Nephron (organoid): ENCODE results near the gene ARHGAP4.

Experiments used
- H3K27ac Mint-ChIP-seq, 3 experiments: 2 replicates each; pipeline ENCODE4 v1.8.0; 2020; ENCODE audit warnings: mixed read lengths in 3 of 3, mild to moderate bottlenecking in 2 of 3, moderate library complexity in 1 of 3
- H3K27me3 Mint-ChIP-seq: 2 replicates; pipeline ENCODE4 v1.8.0; 2021; ENCODE audit warnings: low read depth, mild to moderate bottlenecking, moderate library complexity, mixed read lengths
- H3K36me3 Mint-ChIP-seq: 2 replicates; pipeline ENCODE4 v1.8.0; 2020; ENCODE audit warnings: low read depth, mixed read lengths
- H3K4me1 Mint-ChIP-seq: 2 replicates; pipeline ENCODE4 v1.8.0; 2020; ENCODE audit warnings: mixed read lengths
- H3K4me3 Mint-ChIP-seq, 3 experiments: 2 replicates each; pipeline ENCODE4 v1.8.0; 2020; ENCODE audit warnings: mild to moderate bottlenecking in 3 of 3, mixed read lengths in 3 of 3, moderate library complexity in 2 of 3
- H3K9me3 Mint-ChIP-seq: 2 replicates; pipeline ENCODE4 v1.8.0; 2020; ENCODE audit warnings: mixed read lengths
- CTCF ChIP-seq, 3 experiments: fragments of 200-600 bp; sonication (generic); IDR thresholded peaks; one replicate each; pipeline ENCODE4 v1.5.0; 2021; ENCODE audit warnings: antibody characterized with exemption in 3 of 3; ENCODE audit not compliant: unreplicated experiment in 3 of 3

Gene ARHGAP4

GRCh38 chrX:153968754-153969124 lies 42.7 kb upstream of the ARHGAP4 start:
- Mint-ChIP-seq H3K27ac (peak overlapping the region; percentile 99 to 100 (median 100)), H3K27me3 (peaks cover 5% of the 10 kb centered on the region), H3K4me3 (peak overlapping the region; percentile 96 to 100 (median 100)), H3K4me1 (peaks cover 46% of the 10 kb centered on the region), H3K9me3 (no peaks in the 10 kb centered on the region), H3K36me3 (peaks cover 11% of the 10 kb centered on the region)
- TF ChIP-seq CTCF (IDR thresholded peaks at IDR 0.05; ENCODE audit: unreplicated experiment in 3 of 3): no peak

GRCh38 chrX:153968255-153968654 lies 42.2 kb upstream of the ARHGAP4 start:
- TF ChIP-seq CTCF (IDR thresholded peaks at IDR 0.05; ENCODE audit: unreplicated experiment in 3 of 3): no peak
- H3K9me3 Mint-ChIP-seq: no peaks in the 10 kb centered on the region
- H3K36me3 Mint-ChIP-seq: peaks cover 11% of the 10 kb centered on the region
- H3K4me1 Mint-ChIP-seq: peaks cover 41% of the 10 kb centered on the region
- H3K27me3 Mint-ChIP-seq: peaks cover 5% of the 10 kb centered on the region
- peak overlapping the region; percentile 99 to 100 (median 100) for H3K27ac Mint-ChIP-seq
- H3K4me3 Mint-ChIP-seq: peak overlapping the region; percentile 96 to 100 (median 100)

- peaks cover 37% of the 10 kb centered on the region for H3K4me1 Mint-ChIP-seq
- peaks cover 5% of the 10 kb centered on the region for H3K27me3 Mint-ChIP-seq
- peak overlapping the region; percentile 99 to 100 (median 100) for H3K27ac Mint-ChIP-seq
- H3K9me3 Mint-ChIP-seq: no peaks in the 10 kb centered on the region
- peaks cover 14% of the 10 kb centered on the region for H3K36me3 Mint-ChIP-seq
- TF ChIP-seq CTCF (IDR thresholded peaks at IDR 0.05; ENCODE audit: unreplicated experiment in 3 of 3): no peak
- H3K4me3 Mint-ChIP-seq: peak overlapping the region; percentile 96 to 100 (median 100)
Measured at GRCh38 chrX:153967536-153968224, 41.6 kb upstream of the ARHGAP4 start.

- peak overlapping the region; percentile 99 to 100 (median 100) for H3K27ac Mint-ChIP-seq
- peaks cover 37% of the 10 kb centered on the region for H3K4me1 Mint-ChIP-seq
- H3K36me3 Mint-ChIP-seq: peaks cover 18% of the 10 kb centered on the region
- H3K4me3 Mint-ChIP-seq: peak overlapping the region; percentile 96 to 100 (median 100)
- no peak for TF ChIP-seq CTCF (IDR thresholded peaks at IDR 0.05; ENCODE audit: unreplicated experiment in 3 of 3)
- no peaks in the 10 kb centered on the region for H3K9me3 Mint-ChIP-seq
- H3K27me3 Mint-ChIP-seq: peaks cover 5% of the 10 kb centered on the region
Measured at GRCh38 chrX:153966841-153967535, 40.9 kb upstream of the ARHGAP4 start.

GRCh38 chrX:153966283-153966688 lies 40.2 kb upstream of the ARHGAP4 start:
- Mint-ChIP-seq H3K36me3 (peaks cover 23% of the 10 kb centered on the region), H3K4me1 (peaks cover 37% of the 10 kb centered on the region), H3K4me3 (peak overlapping the region in 2 of 3 experiments; percentile 41 to 70), H3K9me3 (no peaks in the 10 kb centered on the region), H3K27ac (peak overlapping the region; percentile 46 to 82 (median 54)), H3K27me3 (peaks cover 5% of the 10 kb centered on the region)
- no peak for TF ChIP-seq CTCF (IDR thresholded peaks at IDR 0.05; ENCODE audit: unreplicated experiment in 3 of 3)
